Liver (tissue), 3 donors: ENCODE measurements around the gene KRTAP3-2.

Experiments
- FOXA1 ChIP-seq: IDR thresholded peaks from 2 replicates; pipeline ENCODE4 v1.6.1; 2016; ENCODE audit warnings: antibody characterized with exemption
- GABPA ChIP-seq, 2 donors: IDR thresholded peaks in 1 of 2; conservative IDR thresholded peaks in 1 of 2; 2 replicates each; pipeline ENCODE4 v1.6.1; 2016; ENCODE audit warnings: antibody characterized with exemption in 2 of 2, mild to moderate bottlenecking in 1 of 2, moderate library complexity in 1 of 2
- HNF4A ChIP-seq, 2 donors: conservative IDR thresholded peaks; 2 replicates each; pipeline ENCODE4 v1.6.1; 2016; ENCODE audit warnings: antibody characterized with exemption in 2 of 2, mild to moderate bottlenecking in 2 of 2
- HNF4G ChIP-seq: IDR thresholded peaks from 2 replicates; pipeline ENCODE4 v1.6.1; 2016; ENCODE audit warnings: antibody characterized with exemption
- JUND ChIP-seq, 2 donors: IDR thresholded peaks; 2 replicates each; pipeline ENCODE4 v1.6.1; 2016; ENCODE audit warnings: antibody characterized with exemption in 2 of 2
- RAD21 ChIP-seq, 2 donors: IDR thresholded peaks; 2 replicates each; pipeline ENCODE4 v1.6.1; 2016; ENCODE audit warnings: antibody characterized with exemption in 2 of 2, mild to moderate bottlenecking in 2 of 2
- RXRA ChIP-seq, 2 donors: IDR thresholded peaks; 2 replicates each; pipeline ENCODE4 v1.6.1; 2017 to 2018; ENCODE audit warnings: antibody characterized with exemption in 2 of 2, mild to moderate bottlenecking in 1 of 2
- SP1 ChIP-seq: IDR thresholded peaks from 2 replicates; pipeline ENCODE4 v1.6.1; 2018; ENCODE audit warnings: antibody characterized with exemption, mild to moderate bottlenecking
- TAF1 ChIP-seq: conservative IDR thresholded peaks from 2 replicates; pipeline ENCODE4 v1.6.1; 2016; ENCODE audit warnings: antibody characterized with exemption, mild to moderate bottlenecking
- TF ChIP-seq, protein P1 (sequence below): fragments of 150-350 bp; IDR thresholded peaks from 2 replicates; pipeline ENCODE4 v1.5.1; 2017; ENCODE audit warnings: improper control_type of control experiment, low read depth, low read length; ENCODE audit not compliant: missing input control
- TF ChIP-seq, protein P2 (sequence below): IDR thresholded peaks from 2 replicates; pipeline ENCODE4 v1.6.1; 2016; ENCODE audit warnings: antibody characterized with exemption
- TF ChIP-seq, protein P3 (sequence below): IDR thresholded peaks from 2 replicates; pipeline ENCODE4 v1.6.1; 2016; ENCODE audit warnings: antibody characterized with exemption, mild to moderate bottlenecking
- donor health status: healthy.
- donor health status: healthy.

DNA sequence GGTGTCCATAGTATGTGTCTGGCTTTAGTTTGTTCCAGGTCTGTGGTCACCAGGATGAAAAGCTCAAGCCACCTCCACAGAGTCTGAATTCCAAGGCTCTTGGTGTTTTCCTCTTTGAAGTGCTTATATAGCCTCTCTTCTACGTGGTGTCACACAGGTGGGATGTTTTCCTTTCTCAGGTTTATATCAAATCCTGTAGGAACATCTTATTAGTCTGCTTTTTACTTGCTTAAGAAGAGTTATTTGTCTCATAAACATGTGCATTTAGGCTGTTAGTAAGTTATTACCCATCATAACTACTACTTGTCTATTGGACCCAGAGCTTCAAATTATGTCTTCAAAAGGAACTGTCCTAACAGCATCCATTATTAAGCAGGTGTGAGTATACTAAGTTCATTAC is 32.9 kb downstream of the KRTAP3-2 start, which contains the start of gene KRT39:
- TF ChIP-seq FOXA1 (no peak), RXRA (IDR thresholded peaks at IDR 0.05) (no peak), SP1 (no peak), HNF4A (conservative IDR thresholded peaks at IDR 0.05) (no peak), RAD21 (IDR thresholded peaks at IDR 0.05) (no peak), JUND (IDR thresholded peaks at IDR 0.05) (no peak), GABPA (IDR thresholded peaks at IDR 0.05 in 1 of 2, conservative IDR thresholded peaks at IDR 0.05 in 1 of 2) (no peak), HNF4G (no peak), TAF1 (no peak)
- TF ChIP-seq, protein P1, sequence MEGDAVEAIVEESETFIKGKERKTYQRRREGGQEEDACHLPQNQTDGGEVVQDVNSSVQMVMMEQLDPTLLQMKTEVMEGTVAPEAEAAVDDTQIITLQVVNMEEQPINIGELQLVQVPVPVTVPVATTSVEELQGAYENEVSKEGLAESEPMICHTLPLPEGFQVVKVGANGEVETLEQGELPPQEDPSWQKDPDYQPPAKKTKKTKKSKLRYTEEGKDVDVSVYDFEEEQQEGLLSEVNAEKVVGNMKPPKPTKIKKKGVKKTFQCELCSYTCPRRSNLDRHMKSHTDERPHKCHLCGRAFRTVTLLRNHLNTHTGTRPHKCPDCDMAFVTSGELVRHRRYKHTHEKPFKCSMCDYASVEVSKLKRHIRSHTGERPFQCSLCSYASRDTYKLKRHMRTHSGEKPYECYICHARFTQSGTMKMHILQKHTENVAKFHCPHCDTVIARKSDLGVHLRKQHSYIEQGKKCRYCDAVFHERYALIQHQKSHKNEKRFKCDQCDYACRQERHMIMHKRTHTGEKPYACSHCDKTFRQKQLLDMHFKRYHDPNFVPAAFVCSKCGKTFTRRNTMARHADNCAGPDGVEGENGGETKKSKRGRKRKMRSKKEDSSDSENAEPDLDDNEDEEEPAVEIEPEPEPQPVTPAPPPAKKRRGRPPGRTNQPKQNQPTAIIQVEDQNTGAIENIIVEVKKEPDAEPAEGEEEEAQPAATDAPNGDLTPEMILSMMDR, result no peak
- TF ChIP-seq, protein P2, sequence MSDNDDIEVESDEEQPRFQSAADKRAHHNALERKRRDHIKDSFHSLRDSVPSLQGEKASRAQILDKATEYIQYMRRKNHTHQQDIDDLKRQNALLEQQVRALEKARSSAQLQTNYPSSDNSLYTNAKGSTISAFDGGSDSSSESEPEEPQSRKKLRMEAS, result no peak
- TF ChIP-seq, protein P3, sequence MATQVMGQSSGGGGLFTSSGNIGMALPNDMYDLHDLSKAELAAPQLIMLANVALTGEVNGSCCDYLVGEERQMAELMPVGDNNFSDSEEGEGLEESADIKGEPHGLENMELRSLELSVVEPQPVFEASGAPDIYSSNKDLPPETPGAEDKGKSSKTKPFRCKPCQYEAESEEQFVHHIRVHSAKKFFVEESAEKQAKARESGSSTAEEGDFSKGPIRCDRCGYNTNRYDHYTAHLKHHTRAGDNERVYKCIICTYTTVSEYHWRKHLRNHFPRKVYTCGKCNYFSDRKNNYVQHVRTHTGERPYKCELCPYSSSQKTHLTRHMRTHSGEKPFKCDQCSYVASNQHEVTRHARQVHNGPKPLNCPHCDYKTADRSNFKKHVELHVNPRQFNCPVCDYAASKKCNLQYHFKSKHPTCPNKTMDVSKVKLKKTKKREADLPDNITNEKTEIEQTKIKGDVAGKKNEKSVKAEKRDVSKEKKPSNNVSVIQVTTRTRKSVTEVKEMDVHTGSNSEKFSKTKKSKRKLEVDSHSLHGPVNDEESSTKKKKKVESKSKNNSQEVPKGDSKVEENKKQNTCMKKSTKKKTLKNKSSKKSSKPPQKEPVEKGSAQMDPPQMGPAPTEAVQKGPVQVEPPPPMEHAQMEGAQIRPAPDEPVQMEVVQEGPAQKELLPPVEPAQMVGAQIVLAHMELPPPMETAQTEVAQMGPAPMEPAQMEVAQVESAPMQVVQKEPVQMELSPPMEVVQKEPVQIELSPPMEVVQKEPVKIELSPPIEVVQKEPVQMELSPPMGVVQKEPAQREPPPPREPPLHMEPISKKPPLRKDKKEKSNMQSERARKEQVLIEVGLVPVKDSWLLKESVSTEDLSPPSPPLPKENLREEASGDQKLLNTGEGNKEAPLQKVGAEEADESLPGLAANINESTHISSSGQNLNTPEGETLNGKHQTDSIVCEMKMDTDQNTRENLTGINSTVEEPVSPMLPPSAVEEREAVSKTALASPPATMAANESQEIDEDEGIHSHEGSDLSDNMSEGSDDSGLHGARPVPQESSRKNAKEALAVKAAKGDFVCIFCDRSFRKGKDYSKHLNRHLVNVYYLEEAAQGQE, result no peak
